ENCODE results near the gene OR4D10.

- TF ChIP-seq POLR2A (IDR thresholded peaks at IDR 0.05) (no peak), CTCF (IDR thresholded peaks at IDR 0.05) (no peak)
These were observed 50.4 kb downstream of the OR4D10 start for GRCh38 chr11:59523541-59523940.

All from lower leg skin (tissue), 3 donors.